Hindlimb muscle (tissue), 1 donor: ENCODE results near the gene METTL25. TPM values are rescaled to one million over a fixed set of nuclear protein-coding genes. Genes with fewer than 3 reads are reported as not detected.

Experiments used
- DNase-seq: peaks from one replicate; pipeline ENCODE4 v3.0.0-alpha.2; 2013
- polyA plus RNA-seq: library from polyadenylated mRNA; unstranded; fragments of 120-200 nt; gene quantifications from one replicate; pipeline ENCODE4 v1.2.1, GENCODE V29; 2013; ENCODE audit not compliant: insufficient read length

The METTL25 gene
- polyA plus RNA-seq, 1 donor: 7.3 TPM

DNA sequence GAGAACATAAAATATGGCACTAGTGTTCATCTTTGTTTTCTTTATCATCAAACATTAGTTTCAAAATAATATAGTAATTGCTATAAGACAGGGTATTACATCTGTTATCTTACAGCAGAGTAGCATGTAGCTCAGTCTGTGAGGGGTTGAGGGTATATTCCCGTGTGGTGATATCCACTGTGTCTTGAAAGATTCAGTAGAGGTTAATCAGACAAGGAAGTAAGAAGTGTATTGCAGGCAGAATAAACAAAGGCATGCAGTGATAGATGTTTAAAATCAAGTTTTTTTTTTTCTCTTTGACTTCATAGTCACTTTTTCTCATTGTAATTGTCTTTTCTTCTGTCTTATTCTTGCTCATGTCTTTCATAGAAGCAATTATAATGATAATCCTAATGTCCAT is 48.3 kb downstream of the METTL25 start:
- no peak for DNase-seq

DNA sequence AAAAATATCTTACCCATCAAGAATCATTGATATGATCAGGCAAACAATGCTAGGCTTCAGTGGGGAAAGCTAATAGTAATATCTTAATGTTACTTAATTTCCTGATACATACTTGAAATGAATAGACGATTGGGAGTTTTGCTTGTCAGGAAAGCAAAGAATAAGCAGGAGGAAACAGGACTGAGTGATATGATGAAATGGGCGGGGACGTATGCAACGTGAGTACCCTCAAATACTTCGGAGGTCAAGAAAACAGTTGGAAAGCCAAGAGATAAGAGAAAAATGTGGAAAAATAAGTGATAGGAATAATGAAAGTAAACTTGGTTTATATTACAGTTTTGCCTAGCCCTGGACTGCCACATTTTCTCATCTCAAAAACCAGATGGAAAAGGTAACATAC is 49.2 kb downstream of the METTL25 start:
- no peak for DNase-seq

DNA sequence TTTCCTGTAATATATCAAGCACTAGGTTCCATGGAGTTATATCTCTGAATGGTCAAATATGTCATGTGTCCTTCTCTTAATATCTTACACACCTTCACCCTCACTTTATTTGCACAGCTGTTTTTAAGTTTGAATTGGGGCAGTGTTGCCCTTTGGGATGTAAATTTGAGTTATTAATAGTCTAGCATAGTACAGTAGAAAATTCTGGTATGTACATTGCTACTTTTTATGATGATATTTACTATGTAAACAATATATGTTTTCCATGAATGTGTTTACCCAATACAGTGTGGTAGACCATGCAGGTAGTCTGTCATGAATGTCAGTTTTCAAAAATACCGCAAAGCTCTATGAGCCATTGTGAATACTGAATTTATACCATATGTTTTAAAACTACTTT is 50.5 kb downstream of the METTL25 start:
- DNase-seq: no peak

DNA sequence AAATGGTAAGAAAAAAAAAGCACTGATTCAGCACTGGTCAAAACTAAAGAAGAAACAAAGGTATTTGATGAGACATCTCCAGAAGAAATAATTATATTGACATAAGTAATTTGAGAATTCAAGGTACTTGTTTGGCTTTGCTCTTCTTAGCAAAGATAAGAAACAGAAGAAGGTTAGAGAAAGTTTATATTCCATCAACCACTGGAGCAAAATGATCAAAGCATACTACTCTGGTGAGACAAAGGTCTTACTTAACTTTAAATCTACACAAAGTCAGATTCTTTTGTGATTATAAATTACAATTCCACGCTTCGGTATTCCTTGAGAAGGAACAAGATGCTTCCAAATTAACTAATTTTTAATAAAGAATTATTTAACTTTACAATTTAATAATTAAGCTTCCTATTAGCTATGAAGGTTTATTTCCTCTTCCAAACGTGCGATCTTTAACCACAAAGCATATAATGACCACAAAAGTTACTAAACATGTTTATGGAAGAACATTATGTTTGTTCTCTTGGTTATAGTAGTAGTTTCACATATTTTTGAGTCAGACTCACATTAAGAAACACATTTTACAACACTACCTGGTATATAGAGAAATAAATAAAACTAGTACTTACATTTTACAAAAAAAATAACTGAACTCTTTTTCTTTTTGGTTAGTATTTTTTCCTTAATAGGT is 53.4 kb downstream of the METTL25 start:
- no peak for DNase-seq

DNA sequence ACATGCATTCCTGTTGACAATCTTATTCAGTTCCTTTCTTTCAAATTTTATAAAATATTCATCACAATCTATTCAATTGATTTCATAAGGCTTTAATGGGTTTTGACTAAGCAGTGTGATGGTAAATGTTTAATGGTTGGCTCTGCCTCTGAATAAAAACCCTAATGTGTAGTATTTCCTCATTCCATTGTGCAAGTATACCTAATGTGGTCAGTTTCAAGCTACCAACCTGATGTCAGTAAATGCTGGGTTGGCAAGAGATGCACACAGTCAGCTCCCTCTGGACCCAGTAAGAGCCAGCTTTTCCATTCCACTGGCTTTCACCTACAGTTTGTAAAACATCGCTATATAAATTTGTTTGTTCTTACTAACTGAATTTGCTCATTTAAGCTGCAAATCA is 53.9 kb downstream of the METTL25 start:
- DNase-seq: no peak

DNA sequence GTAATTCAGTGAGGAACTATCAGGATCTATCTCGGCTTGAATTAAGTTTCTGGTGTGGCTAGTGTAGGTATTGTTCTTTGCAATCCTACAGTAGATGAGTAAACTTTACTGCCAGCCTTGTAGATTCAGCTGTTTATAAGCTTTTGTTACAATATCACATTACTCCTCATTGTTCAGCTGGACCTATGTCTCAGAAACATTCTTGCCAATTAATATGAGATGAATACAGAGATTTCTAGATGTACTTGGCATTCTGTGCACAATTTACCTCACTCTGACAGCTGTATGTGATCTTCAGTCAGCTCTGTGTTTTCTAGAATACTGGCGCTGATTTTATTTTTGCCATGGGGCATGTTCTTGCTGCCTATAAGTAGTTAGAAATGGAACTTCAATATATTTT is 55.7 kb downstream of the METTL25 start:
- DNase-seq: no peak

DNA sequence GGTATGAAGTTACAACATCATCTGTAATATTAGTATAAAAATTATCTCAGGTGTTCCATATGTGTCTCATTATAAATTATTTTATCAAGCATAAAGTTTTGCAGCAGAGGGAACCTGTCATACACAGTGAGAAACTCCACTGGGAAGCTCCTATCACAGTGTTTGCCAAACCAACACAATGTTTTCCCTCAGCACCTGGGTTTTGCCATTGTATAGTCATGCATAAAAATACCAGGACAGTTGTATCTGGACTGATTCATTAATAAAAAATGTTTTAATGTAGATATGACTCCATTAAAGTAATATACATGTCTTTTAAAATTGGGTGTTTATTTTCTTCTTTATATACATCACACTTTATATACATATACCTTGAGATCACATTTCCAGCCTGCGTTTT is 56.6 kb downstream of the METTL25 start:
- DNase-seq: no peak

DNA sequence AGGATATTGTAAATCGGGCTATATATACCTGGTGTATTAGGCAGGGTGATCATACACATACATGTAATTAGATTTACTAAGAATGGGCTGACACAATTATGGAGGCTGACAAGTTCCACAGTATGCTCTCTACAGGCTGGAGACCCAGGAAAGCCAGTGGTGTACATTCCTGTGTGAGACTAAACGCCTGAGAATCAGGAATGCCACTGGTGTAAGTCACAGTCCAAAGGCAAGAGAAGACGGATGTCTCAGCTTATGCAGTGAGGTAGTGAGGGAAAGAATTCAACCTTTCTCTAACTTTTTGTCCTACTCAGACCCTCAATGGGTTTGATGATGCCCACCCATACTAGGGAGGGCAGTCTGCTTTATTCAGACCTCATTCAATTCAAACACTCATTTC is 57.1 kb downstream of the METTL25 start:
- DNase-seq: no peak

DNA sequence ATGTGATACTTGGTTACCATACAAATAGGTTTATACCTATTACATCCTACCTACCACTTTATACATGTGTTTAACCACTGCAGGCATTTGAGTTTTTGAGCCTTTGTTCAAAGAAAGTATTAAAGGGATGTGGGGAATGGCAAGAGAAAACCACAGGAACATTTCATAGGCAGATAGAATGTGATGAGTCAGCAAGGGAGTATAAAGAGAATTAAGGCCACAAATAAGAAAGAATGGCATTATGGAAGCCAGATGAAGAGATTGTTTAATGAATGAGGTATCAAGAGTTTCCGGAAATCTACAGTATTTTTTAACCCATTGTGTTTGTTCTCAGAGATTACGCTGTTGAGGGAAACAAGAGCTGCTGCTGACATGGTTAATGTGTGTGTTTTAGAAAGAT is 66.9 kb downstream of the METTL25 start:
- no peak for DNase-seq

DNA sequence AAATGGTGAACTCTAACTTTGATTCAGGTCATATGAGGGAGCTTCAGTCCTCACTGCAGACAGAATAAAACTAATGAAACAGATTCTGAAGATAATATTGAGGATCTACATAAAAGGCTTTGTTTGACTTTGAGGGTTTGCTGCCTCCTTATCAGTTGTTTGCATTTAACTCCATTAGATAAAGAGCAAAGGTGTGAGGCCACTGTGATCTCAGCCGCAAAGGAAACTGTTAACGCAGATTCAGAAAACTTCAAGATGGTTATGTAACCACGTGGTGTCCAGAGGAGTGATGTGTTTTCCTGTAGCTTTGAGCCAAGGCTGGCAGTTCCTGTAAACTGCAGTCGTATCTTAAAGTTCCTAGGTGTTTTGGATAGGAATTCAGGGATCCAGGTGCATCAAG is 67.8 kb downstream of the METTL25 start:
- no peak for DNase-seq

DNA sequence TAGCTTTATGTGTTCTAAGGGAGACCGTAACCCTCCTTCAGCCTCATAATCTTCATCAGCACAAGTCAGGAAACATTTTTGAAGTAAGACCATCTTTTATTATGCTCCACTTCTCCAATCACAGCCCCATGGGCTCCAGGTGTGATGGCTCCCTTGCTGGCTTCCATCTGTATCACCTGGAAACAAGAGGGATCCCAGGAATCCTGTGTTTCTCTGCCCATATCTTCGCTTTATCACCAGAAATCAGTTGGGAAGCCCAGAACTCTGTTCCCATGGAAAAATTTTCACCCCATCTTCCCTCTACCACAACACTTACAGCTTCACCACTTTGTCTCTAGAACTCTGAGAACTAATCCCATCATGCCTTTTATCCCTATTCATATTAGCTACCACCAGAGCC is 68.3 kb downstream of the METTL25 start:
- no peak for DNase-seq

DNA sequence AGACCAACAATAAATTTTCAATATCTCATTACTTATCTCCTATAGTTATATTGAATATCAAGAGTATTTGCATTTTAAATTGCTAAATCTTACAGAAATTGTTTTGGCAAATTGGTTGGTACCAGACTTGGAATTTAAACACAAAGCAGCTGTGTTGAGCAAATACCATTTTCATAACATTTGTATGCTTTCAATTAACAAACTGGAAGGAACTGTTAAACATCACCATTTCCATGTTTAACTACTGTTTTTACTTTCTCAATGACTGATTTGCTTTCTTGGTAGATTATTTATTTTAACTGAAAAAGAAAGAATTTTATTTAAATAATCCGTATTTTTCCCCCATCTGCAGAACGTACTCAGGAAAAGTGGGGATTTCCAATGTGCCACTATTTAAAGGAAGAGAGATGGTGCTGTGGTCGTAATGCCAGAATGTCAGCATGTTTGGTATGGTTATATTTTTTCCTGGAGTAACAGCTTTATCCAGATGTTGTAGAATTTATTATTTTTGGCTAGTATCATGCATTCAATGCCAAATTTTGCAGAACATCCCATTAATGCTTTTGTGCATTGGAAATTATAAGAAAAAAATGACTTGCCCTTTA is 72.3 kb downstream of the METTL25 start:
- no peak for DNase-seq

DNA sequence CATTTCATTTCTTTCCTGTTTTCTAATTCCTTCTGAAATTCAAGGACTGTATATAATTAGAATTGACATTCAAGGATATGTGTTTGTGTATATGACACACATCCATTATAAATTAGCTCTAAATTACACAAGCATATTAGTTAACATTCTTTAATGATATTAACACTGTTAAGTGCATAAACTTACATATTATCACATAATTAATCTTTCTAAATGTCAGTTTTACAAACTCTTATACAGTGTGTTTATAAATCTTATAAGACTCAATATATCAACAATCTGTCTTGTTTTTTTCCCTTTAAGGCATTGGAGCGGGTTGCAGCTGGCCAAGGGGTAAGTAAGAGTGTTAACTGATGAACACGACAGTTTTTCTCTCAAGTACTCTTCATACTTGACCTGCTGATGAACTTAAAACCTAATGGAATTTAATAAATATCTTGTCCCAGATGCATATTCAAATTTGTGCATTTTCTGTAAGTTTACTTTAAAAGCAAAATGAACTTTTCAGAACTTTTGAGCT is 76.1 kb downstream of the METTL25 start:
- no peak for DNase-seq

DNA sequence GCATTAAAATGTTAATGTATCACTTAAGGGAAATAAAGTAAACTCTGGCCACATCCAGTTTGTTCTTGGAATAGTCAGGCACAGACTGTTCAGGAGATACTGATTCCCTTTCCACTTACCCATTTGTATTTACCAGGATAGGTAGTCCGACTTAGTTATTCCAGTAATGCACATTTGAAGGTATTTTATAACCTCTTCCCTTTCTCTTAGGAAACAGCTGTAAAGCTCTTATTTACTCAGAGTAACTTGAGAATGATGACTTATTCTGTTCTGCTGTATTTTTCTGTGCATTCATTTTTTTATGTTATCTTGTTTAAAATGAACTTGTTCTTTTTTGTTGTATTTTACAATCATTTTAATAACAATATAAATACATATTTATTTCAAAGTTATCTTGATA is 78.0 kb downstream of the METTL25 start:
- no peak for DNase-seq

DNA sequence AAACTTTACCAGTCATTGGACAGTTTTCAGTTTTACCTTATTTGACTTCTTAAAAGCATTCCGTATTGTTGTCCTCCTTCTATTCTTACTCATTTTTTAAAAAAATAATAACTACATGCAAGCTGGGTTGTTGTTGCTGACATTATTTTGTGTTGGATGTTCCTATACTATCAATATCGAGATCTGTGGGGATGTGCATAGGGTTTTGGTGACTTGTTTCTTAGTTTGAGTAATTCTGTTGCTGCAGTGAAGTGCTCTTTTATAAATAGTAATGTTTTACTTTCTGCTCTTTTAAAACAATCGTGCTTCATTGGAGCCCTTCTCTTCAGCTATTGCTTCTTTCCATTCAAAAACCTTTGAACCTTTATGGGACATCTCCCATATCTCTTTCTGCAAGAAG is 79.4 kb downstream of the METTL25 start:
- no peak for DNase-seq

DNA sequence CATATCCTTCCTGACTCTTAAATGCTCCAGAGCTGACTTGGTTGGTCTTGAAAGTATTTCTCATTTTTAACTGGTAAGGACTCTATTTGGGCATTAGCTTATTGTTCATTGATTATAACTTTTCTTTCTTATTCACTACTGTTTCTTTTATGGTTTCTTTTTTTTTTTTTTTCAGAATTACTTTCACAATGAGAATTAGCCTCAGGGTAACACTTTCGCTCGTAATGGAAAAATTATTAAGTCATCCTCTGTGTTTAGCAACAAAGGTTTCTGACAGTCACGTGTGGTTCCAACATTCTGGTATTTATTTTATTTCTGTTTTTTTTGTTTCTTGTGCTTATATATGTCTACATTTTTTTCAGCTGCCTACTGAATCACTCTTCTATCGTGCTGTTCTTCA is 80.0 kb downstream of the METTL25 start:
- no peak for DNase-seq

DNA sequence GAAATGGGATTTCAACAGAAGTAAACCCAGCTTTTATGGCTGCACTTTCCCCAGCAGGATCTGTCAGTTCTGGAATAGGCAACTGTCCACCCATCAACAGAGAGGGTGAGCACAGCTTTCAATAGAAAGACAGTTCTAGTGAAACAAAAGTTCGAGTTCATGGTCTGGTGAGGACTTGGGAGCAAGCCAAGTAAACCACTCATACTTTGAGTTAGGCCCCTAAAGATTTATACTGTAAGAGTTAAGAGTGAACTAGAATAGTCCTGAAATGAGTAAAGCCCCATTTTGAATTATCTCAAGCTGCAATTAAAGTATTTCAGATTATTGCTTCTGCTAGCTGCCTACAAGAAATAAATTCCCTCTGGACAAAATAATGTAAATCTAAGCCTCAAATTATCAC is 82.6 kb downstream of the METTL25 start:
- DNase-seq: no peak

DNA sequence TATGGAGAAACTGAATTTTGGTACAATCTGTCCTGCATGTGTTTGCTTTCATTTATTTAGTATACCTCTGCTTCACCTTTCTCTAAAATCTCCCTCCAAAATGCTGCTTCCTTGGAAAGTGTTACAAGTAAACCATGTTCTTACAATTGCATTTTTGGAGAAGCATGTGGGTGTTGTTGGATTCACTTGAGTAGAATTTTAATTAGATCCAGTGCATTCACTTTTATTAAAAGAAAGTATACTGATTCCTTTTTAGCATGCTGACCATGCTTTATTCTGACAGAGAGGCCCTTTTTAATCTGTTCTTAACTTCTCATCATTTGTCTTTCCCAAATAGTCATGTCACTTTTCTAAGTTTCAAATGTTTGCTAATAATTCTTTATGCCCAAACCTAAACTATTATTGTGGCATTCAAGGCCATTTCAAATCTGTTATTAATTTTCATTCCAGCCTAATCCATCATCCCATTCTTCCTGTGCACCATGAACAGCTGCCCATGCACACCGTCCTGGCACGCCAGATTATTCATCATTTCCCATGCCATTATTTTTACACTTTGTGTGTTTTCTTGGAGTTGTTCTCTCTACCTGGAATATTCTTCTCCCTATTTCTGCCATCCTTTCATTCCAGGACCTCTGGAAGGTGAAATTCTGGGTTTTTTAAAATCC is 90.7 kb downstream of the METTL25 start:
- DNase-seq: no peak

DNA sequence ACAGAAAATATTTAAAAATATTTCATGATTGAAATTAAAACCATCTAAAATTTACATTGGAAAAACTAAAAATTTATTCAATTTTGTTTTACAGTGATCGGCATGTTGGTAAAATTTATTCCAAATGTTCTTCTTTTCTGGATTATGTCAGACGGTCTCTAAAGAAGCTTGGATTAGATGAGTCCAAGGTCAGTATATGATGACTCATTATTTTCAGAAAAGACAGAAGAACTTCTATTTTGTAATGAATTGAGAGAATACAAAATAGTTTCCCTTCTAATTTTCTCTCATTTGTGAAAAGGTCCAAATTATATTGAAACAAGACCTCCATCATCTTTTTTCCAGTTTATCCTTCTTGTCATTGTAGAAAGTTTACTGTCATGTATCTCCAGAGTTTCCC is 98.3 kb downstream of the METTL25 start:
- no peak for DNase-seq

DNA sequence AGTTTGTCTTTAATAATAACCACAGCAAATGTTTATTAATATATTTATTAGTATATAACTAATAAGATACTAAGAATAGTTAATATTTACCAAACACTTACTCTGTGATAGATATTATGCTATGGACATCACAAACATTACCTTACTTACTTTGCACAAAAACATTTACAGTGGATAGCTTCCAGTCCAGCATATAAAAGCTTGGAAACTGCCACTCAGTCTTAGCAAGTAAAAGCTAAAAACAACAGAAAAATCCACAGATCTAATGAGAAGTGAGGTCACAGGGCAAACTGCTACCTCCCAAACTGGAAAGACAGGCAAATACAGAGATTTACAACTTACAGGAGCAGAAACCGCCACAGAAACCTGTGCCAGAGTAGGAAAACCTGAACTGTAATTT is 99.8 kb downstream of the METTL25 start:
- no peak for DNase-seq

DNA sequence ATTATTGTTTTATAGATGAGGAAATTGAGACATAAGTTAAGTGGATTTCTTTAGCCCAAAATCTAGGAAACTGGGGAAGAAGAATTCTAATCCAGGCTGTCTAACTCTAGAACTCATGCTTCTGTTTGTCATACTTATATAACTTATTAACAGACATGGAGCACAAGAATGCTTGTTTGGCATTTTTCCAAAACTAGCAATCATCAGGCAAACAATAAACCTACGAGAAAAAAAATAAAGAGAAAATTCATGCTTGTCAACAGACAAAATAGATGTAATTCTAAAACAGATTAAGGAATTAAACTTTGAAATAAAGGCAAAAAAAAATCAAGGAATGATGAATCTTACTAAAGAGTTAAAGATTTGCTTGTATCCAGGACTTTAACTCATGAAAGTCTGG is 103.1 kb downstream of the METTL25 start:
- no peak for DNase-seq

DNA sequence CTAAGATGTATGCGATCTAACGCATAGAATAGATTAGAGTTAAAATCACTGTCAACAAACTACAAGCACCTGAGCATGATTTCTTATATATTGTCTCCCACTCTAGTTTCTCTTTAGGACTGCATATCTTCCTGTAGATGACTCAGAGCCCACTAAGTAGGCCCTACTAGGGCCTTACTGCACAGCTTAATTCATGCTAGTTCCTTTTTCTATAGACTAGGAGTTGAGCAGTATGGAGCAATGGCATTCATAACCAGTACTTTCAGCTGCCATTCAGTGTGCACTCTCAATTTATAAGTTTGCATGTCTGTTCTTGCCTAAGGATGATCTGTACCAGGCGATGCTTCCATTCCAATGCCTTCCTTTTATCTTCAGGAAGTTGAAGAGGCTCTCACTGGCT is 103.5 kb downstream of the METTL25 start:
- DNase-seq: no peak

DNA sequence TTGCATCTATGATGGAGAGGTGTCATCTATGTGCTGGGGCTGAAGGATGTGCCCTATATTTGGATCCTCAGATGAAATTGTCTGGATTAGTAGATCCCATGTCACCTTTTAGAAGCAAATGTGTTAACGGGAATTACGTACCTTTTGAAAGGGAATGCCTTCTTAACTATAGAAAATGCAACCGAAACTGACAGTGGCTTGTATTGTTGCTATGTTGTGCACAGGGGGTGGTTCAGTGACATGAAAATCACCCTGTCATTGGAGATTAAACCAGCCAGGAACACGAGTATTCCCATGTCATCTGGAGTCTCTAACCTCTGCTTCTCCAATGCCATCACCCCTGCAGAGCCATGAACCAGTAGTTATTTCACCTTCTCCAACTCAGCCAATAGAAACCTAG is 110.2 kb downstream of the METTL25 start:
- DNase-seq: no peak

DNA sequence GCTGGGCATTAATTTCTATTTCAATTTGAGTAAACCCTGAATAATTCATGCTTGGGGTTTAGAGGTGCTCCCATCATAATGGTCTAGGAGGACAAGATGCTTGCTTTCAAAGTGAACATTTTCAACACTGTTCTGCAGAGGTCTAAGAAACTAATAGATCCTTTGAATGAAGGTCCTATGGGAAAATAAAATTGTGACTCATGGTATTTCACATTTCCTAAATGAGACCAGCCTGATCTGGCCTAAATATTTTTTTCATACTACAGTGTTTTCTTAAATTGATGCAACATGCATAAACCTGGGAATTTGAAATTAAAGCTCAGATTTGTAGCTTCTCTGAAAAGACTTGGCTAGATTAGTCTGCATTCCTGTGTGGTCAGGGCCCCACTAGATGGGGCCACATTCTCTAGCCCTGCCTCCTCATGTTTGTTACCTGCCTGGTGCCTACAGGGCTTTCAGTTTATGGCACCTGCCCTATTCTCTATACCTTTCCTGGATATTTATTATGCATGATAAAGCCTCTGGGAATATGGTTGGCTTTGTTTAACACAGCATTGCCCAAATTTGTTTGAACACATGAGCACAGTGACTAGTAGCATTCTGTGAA is 112.7 kb downstream of the METTL25 start:
- DNase-seq: no peak
